GM08714 (cell line): ENCODE data around the gene REPIN1.

Source experiments
- H3K4me3 ChIP-seq: fragments of 200-500 bp; sonication (Bioruptor generic); 2 replicates; pipeline ENCODE4 v1.5.1; 2014; ENCODE audit warnings: mild to moderate bottlenecking, low read length, inconsistent platforms
- ZNF274 ChIP-seq: IDR thresholded peaks from 2 replicates; pipeline ENCODE4 v1.6.1; 2012; ENCODE audit warnings: mild to moderate bottlenecking, low read depth, low read length

REPIN1 gene

GRCh38 chr7:150372271-150373048, 3.8 kb downstream of the REPIN1 start:
- no peak overlapping the region; the same call in 1 of the 2 replicates for H3K4me3 ChIP-seq
- TF ChIP-seq ZNF274, result no peak

DNA sequence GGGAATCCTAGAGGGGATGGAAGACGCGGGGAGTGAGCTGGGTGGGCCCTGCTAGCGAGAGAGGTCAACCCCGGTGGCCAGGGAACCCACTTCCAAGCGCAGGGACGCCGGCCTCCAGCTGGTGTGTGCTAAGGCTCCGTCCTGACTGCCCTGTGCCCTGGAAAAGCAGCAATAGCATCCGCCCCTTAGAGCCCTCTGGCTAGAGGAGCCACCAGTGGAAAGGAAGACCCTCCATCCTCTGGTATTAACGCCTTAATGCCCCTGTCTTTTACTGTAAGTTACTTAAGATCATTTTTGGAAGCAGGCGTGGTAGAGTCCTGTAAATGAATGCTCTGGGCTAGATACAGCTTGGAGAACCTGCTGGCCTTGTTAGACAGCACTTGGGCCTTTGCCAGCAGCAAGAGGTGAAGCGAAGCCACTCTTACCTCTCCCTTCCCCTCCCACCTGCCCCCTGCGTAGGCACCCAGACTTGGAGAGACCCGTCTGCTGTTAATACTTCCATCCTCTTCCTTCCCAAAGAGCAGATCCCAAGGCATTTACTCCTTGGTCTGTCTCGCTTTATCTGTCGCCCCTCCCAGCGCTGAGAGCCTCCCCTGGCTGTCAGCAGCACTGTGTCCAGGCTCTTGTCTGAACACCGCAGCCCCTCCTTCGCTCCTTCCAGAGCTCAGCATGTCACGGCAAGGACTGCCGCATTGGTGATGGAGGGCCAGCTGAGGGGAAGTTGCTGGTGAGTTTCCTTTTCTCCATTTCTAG, 4.6 kb downstream of the REPIN1 start:
- peak overlapping the region; percentile 5; the same call in 1 of the 2 replicates for H3K4me3 ChIP-seq
- no peak for TF ChIP-seq ZNF274

DNA sequence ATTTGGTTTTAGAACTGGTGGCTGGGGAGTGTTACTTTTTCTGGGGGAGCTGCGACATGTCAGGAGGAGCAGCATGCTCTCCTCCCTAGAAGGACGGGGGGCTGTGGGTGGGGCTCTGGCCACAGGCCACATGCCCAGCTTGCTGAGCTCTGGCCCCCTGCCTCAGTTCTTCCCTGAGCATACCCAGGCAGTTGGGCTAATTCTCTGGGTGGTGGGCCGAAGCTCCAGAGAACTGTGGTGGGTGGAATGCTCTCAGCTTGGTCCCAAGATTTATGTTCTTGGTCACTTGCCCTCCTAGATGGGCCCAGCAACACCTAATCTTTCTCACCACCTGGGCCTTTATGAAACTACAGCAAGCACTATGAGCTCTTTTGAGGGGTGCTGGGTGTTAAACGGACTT, 5.4 kb downstream of the REPIN1 start:
- TF ChIP-seq ZNF274, result no peak
- no peak overlapping the region for H3K4me3 ChIP-seq

- no peak overlapping the region for H3K4me3 ChIP-seq
- TF ChIP-seq ZNF274, result no peak
Observed at GRCh38 chr7:150374472-150374871, 5.8 kb downstream of the REPIN1 start.

DNA sequence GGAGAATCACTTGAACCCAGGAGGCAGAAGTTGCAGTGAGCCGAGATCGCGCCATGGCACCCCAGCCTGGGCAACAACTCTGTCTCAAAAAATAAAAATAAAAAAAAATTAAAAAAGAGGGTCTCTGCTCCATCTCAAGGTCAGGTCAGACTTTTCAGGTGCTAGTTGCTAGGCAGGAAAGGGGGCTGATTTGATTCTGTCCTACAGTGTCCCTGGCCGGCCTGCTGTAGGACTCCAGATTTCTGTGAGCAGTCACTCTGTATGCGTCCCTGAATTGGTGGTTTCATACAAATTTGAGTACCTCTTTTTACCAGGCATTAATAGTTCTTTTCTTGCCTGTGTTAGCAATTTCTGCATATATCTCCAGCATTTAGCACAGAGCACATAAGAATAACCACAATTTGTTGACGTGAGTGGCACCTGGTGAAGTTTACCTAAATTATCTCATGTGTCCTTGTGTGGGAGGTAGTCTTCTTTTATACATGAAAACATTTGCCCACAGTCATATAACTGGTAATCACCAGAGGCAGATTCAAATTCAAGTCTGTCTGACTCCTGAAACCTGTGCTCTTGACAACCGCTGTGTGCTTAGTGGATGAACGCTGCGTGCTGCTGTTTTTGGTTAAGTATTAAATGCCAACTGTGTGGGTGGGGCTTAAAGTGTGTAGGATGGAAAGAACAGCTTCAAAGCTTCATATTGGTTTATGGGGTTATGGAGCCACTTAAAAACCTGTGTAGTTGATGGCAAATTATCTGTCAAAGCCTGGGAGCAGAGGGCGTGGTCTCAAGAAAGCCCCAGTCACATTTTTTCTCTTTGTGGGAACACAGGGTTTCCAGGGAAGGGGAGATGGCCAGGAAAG, 7.3 kb downstream of the REPIN1 start:
- H3K4me3 ChIP-seq, result peak overlapping the region; percentile 11; the same call in 1 of the 2 replicates
- no peak for TF ChIP-seq ZNF274

- peak overlapping the region; percentile 11; the same call in 1 of the 2 replicates for H3K4me3 ChIP-seq
- TF ChIP-seq ZNF274, result no peak
Observed at GRCh38 chr7:150376560-150376959, 7.9 kb downstream of the REPIN1 start.

DNA sequence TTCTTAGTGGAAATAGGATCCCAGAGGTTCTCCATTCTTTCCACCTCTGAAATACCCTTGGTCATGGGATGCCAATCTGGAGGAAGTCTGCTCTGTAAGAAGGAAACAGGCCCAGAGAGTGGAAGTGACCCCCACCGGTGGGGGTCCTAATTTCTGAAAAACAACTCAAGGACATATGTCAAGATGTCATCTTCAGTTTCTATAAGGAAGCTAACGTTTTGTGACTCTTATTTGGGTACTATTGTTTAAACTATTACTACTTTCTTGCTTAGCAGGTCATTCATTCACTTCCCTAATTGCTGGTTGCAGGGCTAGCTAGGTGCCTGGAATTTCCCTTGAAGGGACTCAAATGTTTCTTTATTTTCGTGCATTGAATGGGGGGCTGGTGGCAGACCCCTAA, 8.6 kb downstream of the REPIN1 start:
- TF ChIP-seq ZNF274, result no peak
- H3K4me3 ChIP-seq, result peak overlapping the region; percentile 35; the same call in 1 of the 2 replicates

GRCh38 chr7:150377635-150378034, 9.0 kb downstream of the REPIN1 start:
- peak overlapping the region; percentile 35; the same call in 1 of the 2 replicates for H3K4me3 ChIP-seq
- no peak for TF ChIP-seq ZNF274

DNA sequence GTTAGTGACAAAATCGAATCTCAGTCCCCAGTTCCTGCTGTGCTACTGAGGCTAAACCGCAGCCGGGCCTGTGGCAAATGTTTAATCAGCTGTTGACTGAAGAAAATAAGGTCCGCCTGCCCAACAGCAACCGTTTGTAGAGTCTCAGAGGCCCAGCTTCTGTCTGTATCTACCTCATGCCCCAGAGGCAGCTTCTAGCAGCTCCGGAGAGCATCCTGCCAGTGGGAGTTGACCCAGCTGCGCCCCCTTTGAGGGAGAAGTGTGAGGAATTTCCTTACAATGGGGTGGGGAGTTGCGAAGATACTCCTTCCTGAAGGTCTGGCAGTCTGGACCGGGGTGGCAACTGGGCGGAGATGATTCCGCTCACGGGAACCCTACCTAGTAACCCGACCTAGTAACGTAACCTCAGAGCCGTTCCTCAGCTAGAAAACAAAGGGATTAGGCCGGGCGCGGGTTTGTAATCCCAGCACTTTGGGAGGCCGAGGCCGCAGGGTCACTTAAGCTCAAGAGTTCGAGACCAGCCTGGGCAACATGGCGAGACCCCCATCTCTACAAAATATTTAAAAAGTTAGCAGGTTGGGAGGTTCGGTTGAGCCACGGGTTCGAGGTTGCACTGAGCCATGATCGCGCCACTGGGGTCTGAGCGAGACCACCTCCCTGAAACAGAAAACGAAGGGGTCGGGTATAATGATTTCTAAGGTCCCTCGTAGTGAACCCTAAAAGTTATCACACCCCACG, 9.7 kb downstream of the REPIN1 start:
- H3K4me3 ChIP-seq, result peak overlapping the region; percentile 75
- TF ChIP-seq ZNF274, result no peak

- TF ChIP-seq ZNF274, result no peak
- H3K4me3 ChIP-seq, result peak within 1 kb of the TSS; percentile 91
Observed at GRCh38 chr7:150378853-150379440, 10.3 kb downstream of the REPIN1 start, which contains the start of gene ZNF775. Gene ZNF775 (plus strand): TSS chr7:150379330. CDS start chr7:150388471, 9,141 bp downstream.

- no peak for TF ChIP-seq ZNF274
- peak overlapping the region; percentile 91 for H3K4me3 ChIP-seq
Observed at GRCh38 chr7:150379441-150380379, 11.1 kb downstream of the REPIN1 start.

- peak overlapping the region; percentile 91; the same call in 1 of the 2 replicates for H3K4me3 ChIP-seq
- no peak for TF ChIP-seq ZNF274
Observed at GRCh38 chr7:150380463-150380862, 11.8 kb downstream of the REPIN1 start.
